Naive B cell (primary cell): ENCODE data around the gene ANAPC16. TPM values are rescaled to one million over a fixed set of nuclear protein-coding genes. Genes with fewer than 3 reads are reported as not detected.
"Not testable (repeated sequence)": the region's sequence is repeated elsewhere in the genome, so short reads cannot be mapped to it uniquely, and the experiment has no call there.

Source experiments
- ATAC-seq, 2 donors: fragments of 150-1000 bp; cut with Tn5 transposase; 2 replicates each; pipeline ENCODE4 v1.10.0; 2021; ENCODE audit warnings: low read depth in 2 of 2, mild to moderate bottlenecking in 2 of 2, moderate library complexity in 2 of 2
- DNase-seq: peaks from one replicate; pipeline ENCODE4 v3.0.0; 2022
- H3K27ac Mint-ChIP-seq, 6 donors: one replicate each; pipeline ENCODE4 v1.8.0; 2020 to 2022; ENCODE audit warnings: mild to moderate bottlenecking in 6 of 6, mixed read lengths in 6 of 6, moderate library complexity in 5 of 6, inconsistent platforms in 2 of 6
- H3K27me3 Mint-ChIP-seq, 3 donors: one replicate each; pipeline ENCODE4 v1.8.0; 2021 to 2022; ENCODE audit warnings: mixed read lengths in 3 of 3, mild to moderate bottlenecking in 1 of 3
- H3K36me3 Mint-ChIP-seq, 2 donors: one replicate each; pipeline ENCODE4 v1.8.0; 2020 to 2022; ENCODE audit warnings: mixed read lengths in 2 of 2, inconsistent platforms in 1 of 2, mild to moderate bottlenecking in 1 of 2
- H3K4me1 Mint-ChIP-seq, 3 donors: one replicate each; pipeline ENCODE4 v1.8.0; 2020 to 2022; ENCODE audit warnings: mixed read lengths in 3 of 3, inconsistent platforms in 1 of 3, mild to moderate bottlenecking in 1 of 3, moderate library complexity in 1 of 3
- H3K4me3 Mint-ChIP-seq, 8 donors: one replicate each; pipeline ENCODE4 v1.8.0; 2020 to 2022; ENCODE audit warnings: mild to moderate bottlenecking in 8 of 8, mixed read lengths in 8 of 8, moderate library complexity in 8 of 8, inconsistent platforms in 2 of 8
- H3K9me3 Mint-ChIP-seq, 7 donors: one replicate each; pipeline ENCODE4 v1.8.0; 2020 to 2022; ENCODE audit warnings: mixed read lengths in 7 of 7, mild to moderate bottlenecking in 5 of 7, inconsistent platforms in 2 of 7, moderate library complexity in 1 of 7
- polyA plus RNA-seq, 6 donors: library from polyadenylated mRNA; unstranded; fragments of 300-500 nt; fragmentation: Illumina TruSeq; gene quantifications; one replicate each; pipeline ENCODE4 v1.2.3, GENCODE V29; 2021; ENCODE audit warnings: low read depth in 6 of 6

Gene ANAPC16
- polyA plus RNA-seq, 6 donors from 2014 or later = 485 to 708 (median 561) TPM

DNA sequence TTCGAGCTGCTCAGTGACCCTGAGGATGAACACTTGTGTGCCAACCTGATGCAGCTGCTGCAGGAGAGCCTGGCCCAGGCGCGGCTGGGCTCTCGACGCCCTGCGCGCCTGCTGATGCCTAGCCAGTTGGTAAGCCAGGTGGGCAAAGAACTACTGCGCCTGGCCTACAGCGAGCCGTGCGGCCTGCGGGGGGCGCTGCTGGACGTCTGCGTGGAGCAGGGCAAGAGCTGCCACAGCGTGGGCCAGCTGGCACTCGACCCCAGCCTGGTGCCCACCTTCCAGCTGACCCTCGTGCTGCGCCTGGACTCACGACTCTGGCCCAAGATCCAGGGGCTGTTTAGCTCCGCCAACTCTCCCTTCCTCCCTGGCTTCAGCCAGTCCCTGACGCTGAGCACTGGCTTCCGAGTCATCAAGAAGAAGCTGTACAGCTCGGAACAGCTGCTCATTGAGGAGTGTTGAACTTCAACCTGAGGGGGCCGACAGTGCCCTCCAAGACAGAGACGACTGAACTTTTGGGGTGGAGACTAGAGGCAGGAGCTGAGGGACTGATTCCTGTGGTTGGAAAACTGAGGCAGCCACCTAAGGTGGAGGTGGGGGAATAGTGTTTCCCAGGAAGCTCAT is 59.0 kb downstream of the ANAPC16 start:
- peaks cover 43 to 56% (median 52%) of the 10 kb centered on the region in 3 donors for H3K4me1 Mint-ChIP-seq

DNA sequence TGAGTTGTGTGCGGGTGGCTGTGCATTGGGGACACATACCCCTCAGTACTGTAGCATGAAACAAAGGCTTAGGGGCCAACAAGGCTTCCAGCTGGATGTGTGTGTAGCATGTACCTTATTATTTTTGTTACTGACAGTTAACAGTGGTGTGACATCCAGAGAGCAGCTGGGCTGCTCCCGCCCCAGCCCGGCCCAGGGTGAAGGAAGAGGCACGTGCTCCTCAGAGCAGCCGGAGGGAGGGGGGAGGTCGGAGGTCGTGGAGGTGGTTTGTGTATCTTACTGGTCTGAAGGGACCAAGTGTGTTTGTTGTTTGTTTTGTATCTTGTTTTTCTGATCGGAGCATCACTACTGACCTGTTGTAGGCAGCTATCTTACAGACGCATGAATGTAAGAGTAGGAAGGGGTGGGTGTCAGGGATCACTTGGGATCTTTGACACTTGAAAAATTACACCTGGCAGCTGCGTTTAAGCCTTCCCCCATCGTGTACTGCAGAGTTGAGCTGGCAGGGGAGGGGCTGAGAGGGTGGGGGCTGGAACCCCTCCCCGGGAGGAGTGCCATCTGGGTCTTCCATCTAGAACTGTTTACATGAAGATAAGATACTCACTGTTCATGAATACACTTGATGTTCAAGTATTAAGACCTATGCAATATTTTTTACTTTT is 59.7 kb downstream of the ANAPC16 start:
- DNase-seq = no peak
- no peak for ATAC-seq
- H3K9me3 Mint-ChIP-seq = no peaks in the 10 kb centered on the region

More for the DNA sequence above, 59.0 kb downstream of the ANAPC16 start:
- ATAC-seq (peak; percentile 30 to 31), DNase-seq (peak; percentile 71)
- H3K9me3 Mint-ChIP-seq = no peaks in the 10 kb centered on the region
- H3K27me3 Mint-ChIP-seq = no peaks in the 10 kb centered on the region
- H3K36me3 Mint-ChIP-seq = peaks cover 5 to 17% of the 10 kb centered on the region in 2 donors
- H3K27ac Mint-ChIP-seq = peak overlapping the region; percentile 91 to 98 (median 96)
- H3K4me3 Mint-ChIP-seq = peak overlapping the region; percentile 95 to 100 (median 98)

DNA sequence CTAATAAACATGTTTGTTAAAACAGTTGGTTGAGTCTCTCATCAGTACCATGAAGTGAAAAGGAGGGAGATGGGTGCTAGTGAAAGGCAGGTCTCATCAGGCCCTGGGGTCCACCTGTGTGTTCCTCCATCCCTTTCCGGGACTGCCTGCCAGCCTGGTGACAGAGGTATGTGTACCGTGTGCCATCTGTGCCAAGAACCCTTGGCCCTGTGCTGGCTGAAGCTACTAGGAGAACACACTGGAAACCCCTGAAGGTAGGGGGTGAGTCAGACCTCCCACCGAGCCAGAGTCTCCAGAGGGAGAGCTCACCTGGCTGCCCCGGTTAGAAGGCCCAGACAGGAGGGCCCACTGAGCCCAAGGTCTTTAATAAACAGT is 60.2 kb downstream of the ANAPC16 start:
- Mint-ChIP-seq H3K27me3 (no peaks in the 10 kb centered on the region), H3K4me3 (peak overlapping the region; percentile 95 to 100 (median 98)), H3K4me1 (peaks cover 38 to 51% (median 47%) of the 10 kb centered on the region in 3 donors), H3K27ac (peak overlapping the region; percentile 39 to 98 (median 94)), H3K9me3 (no peaks in the 10 kb centered on the region), H3K36me3 (peaks cover 5 to 17% of the 10 kb centered on the region in 2 donors)
- DNase-seq (no peak), ATAC-seq (no peak)

More for the DNA sequence above, 59.7 kb downstream of the ANAPC16 start:
- Mint-ChIP-seq H3K4me1 (peaks cover 40 to 56% (median 52%) of the 10 kb centered on the region in 3 donors), H3K27ac (peak overlapping the region; percentile 83 to 98 (median 94)), H3K4me3 (peak overlapping the region; percentile 95 to 100 (median 98)), H3K27me3 (no peaks in the 10 kb centered on the region), H3K36me3 (peaks cover 5 to 17% of the 10 kb centered on the region in 2 donors)

DNA sequence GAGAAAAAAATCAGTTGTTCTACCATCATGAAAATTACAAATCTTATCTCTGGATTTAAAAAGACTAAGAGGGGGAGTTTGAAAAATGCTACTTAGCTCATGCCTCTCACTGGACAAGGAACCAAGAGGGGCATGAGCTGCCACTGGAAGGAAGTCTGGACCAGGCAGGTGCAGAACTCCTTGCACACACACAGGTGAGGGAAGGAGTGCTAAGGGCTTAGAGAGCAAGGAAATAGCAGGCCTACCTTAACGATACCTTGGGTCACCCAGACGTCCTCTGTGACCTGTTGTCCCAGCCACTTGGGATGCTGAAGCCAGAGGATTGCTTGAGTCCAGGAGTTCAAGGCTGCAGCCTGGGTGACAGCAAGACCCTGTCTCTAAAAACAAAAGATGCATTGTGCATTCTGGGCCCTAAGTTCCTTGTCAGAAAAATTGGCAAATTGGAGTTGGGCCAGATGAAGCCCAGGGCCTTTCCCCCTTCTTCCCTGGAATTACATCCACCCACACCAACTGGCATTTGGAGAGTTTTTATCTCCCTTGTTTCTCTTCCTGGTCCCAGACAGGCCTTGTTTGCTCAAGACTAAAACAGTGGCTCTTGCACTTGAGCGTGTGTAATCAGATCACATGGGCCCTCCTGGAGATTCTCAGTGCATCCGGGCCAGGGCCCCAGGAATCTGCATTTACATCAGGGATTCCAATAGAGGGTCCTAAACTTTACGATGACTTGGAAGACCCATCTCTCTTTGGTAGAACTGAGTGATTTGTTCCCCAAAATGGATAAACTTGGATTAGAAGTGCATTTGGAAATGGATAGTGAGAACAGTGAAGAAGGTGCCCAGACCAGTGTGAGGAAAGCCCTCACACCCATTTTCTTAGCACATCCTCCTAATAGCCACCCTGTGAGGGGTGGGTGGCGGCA is 60.9 kb downstream of the ANAPC16 start:
- peak overlapping the region; percentile 6 to 100 (median 98) for H3K4me3 Mint-ChIP-seq
- H3K27me3 Mint-ChIP-seq = no peaks in the 10 kb centered on the region

DNA sequence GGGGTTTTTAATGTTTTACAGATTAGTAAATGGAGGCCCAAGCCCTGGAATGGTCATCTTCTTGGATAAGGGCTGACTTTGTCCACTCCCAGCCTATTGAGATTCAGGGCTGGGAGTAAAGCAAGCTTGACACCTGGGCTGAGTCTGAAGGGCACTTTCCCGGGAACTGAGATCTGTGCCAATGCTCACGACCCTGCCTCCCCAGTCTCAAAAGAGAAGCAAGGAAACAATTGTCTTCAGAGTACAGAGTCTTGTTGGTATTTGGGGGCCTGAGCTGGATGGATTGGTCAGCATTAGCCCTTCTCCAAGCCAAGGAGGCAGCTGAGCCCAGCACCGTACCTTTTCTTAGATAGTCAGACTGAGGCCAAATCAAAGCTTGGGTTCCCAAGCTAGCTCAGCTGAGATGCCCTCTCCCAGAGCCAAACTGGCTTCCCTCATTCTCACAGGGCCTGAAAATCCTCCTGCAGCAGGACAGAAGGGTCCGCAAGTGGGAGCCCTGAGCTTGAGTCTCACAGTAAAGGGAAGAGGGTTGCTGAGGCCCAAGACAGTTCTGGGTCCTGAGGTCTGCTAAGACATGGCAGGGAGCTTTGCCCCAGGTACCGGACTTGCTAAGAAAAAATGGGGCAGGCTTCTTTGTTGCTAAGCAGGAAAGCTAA is 61.7 kb downstream of the ANAPC16 start:
- peak overlapping the region in 4 of 6 donors; percentile 26 to 91 (median 89) for H3K27ac Mint-ChIP-seq
- H3K27me3 Mint-ChIP-seq = no peaks in the 10 kb centered on the region
- no peak for DNase-seq
- ATAC-seq = no peak
- H3K4me3 Mint-ChIP-seq = peak overlapping the region in 4 of 8 donors; percentile 12 to 99 (median 59)
- no peaks in the 10 kb centered on the region for H3K9me3 Mint-ChIP-seq
- H3K36me3 Mint-ChIP-seq = peaks cover 5 to 17% of the 10 kb centered on the region in 2 donors
- H3K4me1 Mint-ChIP-seq = peaks cover 34 to 46% (median 42%) of the 10 kb centered on the region in 3 donors

More for the DNA sequence above, 60.9 kb downstream of the ANAPC16 start:
- Mint-ChIP-seq H3K36me3 (peaks cover 5 to 17% of the 10 kb centered on the region in 2 donors), H3K4me1 (peaks cover 38 to 50% (median 46%) of the 10 kb centered on the region in 3 donors), H3K27ac (peak overlapping the region; percentile 39 to 97 (median 90)), H3K9me3 (no peaks in the 10 kb centered on the region)
- ATAC-seq (no peak), DNase-seq (no peak)

DNA sequence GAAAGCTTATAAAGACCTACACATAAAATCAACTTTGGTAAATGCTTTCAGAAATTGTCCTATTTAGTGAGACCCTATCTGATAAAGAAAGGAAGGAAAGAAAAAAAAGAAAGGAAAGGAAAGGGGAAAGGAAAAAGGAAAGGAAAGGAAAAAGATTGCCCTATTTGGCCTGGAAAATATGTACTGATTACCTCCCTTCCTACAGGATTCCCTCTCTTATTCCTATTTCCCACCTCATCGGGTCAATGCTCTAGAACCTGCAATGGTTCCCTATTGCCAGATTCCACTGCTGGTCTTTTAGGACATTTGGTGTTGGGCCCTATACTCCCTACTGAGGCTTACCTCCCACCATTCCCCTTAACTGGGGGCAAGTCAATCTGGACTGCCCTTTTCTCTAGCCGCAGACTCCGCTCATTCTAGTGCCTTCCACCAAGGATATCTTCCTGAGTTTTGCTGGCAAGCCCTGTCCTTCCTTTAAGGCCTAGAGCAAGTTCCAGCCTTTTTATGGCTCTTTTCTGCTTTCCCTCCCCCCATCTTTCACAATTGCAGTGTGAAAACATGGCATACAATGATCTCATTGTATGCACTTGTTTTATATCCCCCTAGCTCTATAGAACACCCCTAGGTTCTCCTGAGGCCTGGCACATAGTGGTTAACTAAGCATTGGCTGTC is 62.3 kb downstream of the ANAPC16 start:
- H3K36me3 Mint-ChIP-seq = peaks cover 5 to 17% of the 10 kb centered on the region in 2 donors
- peak overlapping the region in 5 of 6 donors; percentile 16 to 85 (median 60) for H3K27ac Mint-ChIP-seq
- peaks cover 35 to 50% (median 44%) of the 10 kb centered on the region in 3 donors for H3K4me1 Mint-ChIP-seq
- no peaks in the 10 kb centered on the region for H3K27me3 Mint-ChIP-seq
- ATAC-seq = no peak
- DNase-seq = no peak
- H3K4me3 Mint-ChIP-seq = peak overlapping the region in 1 of 8 donors; percentile 99
- no peaks in the 10 kb centered on the region for H3K9me3 Mint-ChIP-seq

DNA sequence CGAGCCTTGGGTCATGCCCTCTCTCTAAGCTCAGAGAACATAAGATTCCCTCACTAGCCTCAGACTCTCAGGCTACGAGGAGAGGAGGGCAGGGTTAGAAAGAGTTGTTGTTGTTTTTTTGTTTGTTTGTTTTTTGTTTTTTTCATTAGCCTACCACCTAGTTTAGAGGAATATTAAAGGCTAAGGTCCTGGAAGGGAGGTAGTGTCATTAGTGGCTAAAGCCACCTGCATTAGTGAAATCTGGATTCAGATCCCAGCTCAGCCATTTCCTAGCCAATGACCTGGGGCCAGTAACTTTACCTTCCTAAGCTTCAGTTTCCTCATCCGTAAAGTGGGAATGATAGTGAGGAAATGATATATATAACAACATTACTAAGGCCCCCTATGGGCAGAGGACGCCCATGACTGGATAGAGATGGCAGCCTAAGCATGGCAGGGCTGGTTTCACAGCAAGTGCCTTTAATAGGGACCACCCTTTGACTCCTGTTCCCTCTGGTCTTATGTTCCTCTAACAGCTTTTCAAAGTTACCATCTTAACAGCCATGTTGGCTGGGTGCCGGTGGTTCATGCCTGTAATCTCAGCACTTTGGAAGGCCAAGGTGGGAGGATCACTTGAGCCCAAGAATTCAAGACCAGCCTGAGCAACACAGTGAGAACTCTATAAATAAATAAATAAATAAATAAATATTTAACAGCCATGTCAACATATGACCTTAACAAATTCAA is 63.0 kb downstream of the ANAPC16 start:
- Mint-ChIP-seq H3K36me3 (peaks cover 5 to 17% of the 10 kb centered on the region in 2 donors), H3K27ac (peak overlapping the region in 5 of 6 donors; percentile 16 to 85 (median 44)), H3K4me1 (peaks cover 31 to 49% (median 38%) of the 10 kb centered on the region in 3 donors), H3K4me3 (peak overlapping the region in 1 of 8 donors; percentile 99), H3K9me3 (no peaks in the 10 kb centered on the region), H3K27me3 (no peaks in the 10 kb centered on the region)
- ATAC-seq = no peak
- DNase-seq = no peak

DNA sequence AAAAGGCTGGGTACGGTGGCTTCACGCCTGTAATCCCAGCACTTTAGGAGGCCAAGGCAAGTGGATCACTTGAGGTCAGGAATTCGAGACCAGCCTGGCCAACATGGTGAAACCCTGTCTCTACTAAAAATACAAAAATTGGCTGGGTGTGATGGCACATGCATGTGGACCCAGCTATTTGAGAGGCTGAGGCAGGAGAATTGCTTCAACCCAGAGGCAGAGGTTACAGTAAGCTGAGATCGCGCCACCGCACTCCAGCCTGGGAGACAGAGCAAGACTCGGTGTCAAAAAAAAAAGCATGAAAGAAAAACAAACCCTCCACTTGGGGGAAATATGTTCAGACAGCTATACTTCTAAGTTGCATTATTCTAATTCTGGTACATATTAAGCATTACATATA is 63.8 kb downstream of the ANAPC16 start:
- H3K27ac Mint-ChIP-seq = peak overlapping the region in 4 of 6 donors; percentile 11 to 81 (median 54)
- not testable (repeated sequence) for H3K27me3 Mint-ChIP-seq, H3K9me3 Mint-ChIP-seq, ATAC-seq, DNase-seq, H3K4me3 Mint-ChIP-seq
- H3K4me1 Mint-ChIP-seq = peaks cover 29 to 52% (median 37%) of the 10 kb centered on the region in 3 donors
- H3K36me3 Mint-ChIP-seq = peaks cover 5 to 16% of the 10 kb centered on the region in 2 donors

DNA sequence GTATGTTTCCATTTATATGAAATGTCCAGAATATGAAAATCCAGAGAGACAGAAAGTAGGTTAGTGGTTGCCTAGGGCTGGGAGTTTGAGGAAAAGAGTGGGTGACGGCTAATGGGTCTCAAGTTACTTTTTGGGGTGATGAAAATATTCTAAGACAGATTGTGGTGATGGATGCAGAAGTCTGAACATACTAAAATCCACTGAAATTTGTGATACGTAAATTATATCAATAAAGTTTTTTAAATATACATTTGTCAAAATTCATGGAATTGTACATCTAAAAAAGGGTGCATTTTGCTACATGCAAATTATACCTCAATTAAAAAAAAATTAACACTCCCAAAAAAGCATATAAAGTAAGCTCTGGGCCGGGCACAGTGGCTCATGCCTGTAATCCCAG is 67.3 kb downstream of the ANAPC16 start:
- DNase-seq = no peak
- no peak for ATAC-seq
- Mint-ChIP-seq H3K27me3 (no peaks in the 10 kb centered on the region), H3K9me3 (peaks cover 0 to 5% (median 0%) of the 10 kb centered on the region in 7 donors), H3K27ac (peak overlapping the region in 2 of 6 donors; percentile 12 to 35), H3K36me3 (no peaks in the 10 kb centered on the region), H3K4me3 (no peak overlapping the region), H3K4me1 (peaks cover 27 to 56% (median 40%) of the 10 kb centered on the region in 3 donors)
